Suppressor macrophage treated with lipopolysaccharide for 4 hours (primary cell): ENCODE results near the gene XPR1.
"Not testable (repeated sequence)": the region's sequence is repeated elsewhere in the genome, so short reads cannot be mapped to it uniquely, and the experiment has no call there.

Experiments used
- DNase-seq: peaks from one replicate; pipeline ENCODE4 v3.0.0-alpha.2; 2020

XPR1 gene

DNA sequence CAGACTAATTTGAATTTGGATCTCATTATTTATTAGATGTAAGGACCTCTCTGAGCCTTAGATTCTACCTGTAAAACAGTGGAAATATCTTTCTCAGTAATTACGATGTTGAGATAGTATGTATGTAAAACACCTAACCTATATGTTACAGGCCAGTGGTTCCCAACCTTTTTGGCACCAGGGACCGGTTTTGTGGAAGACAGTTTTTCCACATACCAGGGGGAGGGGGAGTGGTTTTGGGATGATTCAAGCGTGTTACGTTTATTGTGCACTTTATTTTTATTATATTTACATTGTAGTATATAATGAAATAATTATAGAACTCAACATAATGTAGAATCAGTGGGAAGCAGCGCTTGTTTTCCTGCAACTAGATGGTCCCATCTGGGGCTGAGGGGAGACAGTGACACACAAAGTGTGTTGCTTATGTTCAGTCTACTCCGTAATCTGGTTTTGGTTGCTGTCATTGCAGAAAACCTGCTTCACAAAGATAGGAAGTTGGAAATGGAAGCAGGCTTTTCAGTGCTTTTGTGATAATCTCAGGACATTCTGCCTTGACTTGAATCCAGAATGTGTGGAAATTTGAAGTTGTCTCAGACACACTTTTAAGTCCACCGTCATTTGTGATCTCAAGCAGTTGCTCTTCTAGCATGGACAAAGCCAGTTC, 12.8 kb downstream of the XPR1 start:
- DNase-seq = no peak

DNA sequence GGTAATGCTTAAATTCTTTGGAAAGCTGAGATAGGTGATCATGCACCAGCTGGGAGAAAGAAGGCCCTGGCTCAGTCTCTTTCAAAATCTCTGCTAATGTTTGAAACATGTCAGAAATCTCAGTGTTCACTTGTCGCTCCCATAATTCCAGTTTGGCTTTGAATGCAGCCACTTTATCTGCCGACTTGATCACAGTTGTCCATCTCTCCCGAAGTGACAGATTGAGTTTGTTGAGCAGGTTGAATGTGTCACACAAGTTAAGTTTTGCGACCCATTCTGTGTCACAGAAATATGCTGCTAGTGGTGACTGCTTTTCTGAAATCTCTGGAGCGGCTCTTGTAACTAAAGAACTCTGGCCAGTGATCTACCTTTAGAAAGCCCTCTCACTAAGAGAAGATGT, 13.4 kb downstream of the XPR1 start:
- DNase-seq = not testable (repeated sequence)

DNA sequence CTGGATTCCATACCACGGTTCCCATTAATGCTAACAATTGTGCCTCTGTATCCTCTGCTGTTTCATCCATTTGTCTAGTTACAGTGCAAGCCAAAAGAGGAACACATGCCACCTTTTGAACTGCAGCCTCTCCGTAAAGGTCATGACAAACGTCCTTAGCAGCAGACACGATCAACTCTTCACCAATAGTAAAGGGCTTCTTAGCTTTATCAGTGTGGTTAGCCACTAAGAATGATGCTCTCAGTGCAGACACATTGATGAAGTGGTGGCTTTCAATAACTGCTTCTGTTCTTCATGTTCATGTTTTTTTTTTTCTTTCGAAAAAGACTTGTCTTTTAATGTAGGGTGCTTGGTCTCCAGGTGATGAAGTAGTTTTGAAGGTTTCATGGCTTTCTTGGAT, 14.3 kb downstream of the XPR1 start:
- no peak for DNase-seq

DNA sequence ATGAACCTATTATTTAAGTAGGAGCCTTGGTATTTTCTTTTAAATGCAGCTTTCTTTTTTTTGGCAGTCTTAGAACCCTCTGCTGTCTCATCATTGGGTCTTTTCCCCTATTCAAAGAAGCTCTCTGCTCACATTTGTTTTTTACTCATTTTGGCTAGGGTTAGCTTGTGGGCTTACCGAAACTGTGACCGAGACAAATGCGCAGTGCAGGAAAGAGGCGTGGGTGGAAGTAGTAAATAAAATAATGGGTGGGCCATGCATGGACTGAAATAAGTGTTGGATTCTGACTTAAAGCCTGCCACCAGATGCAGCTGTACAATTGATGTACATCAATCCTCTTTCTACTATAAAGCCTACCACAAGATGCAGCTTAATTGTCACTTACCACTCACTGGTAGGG, 14.7 kb downstream of the XPR1 start:
- no peak for DNase-seq

DNA sequence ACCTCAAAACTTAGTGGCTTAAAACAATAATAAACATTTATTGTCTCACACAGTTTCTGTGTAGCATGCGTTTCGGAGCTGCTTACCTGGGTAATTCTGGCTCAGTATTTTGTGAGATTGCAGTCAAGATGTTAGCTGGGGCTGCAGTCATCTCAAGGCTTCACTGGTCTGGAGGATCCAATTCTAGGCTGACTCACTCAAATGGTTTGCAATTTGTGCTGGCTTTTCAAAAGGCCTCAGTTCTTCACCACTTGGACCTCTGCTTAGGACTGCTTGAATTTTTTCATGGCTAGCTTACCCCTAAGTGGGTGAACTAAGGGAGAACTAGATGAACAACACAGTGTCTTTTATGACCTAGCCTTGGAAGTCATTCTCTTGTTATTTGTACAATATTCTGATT, 21.0 kb downstream of the XPR1 start:
- no peak for DNase-seq

DNA sequence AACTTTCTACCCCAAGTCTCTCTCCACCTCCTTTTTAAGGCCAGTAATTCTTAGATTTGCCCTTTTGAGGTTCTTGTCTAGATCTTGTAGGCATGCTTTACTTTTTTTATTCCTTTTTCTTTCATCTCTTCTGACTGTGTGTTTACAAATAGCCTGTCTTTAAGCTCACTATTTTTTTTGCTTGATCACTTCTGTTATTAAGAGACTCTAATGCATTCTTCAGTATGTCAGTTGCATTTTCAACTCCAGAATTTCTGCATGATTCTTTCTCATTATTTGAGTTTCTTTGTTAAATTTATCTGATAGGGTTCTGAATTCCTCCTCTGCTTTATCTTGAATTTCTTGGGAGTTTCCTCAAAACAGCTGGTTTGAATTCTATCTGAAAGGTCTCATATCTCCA, 30.9 kb downstream of the XPR1 start:
- DNase-seq = no peak

DNA sequence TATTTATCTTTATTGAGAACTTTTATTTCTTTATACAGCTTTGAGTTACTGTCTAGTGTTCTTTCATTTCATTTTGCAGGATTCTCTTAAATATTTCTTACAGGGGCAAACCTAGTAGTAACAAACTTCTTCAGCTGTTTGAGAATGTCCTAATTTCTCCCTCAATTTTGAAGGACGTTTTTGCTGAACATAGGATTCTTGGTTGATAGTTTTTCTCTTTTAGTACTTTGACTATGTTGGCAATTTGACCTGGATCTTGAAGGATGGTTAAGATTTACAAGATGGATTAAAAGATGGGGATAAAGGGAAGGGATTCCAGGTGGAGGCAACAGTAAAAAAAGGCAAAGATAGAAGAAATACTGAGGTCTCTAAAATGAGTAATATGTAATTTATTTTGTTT, 38.9 kb downstream of the XPR1 start:
- DNase-seq = no peak

DNA sequence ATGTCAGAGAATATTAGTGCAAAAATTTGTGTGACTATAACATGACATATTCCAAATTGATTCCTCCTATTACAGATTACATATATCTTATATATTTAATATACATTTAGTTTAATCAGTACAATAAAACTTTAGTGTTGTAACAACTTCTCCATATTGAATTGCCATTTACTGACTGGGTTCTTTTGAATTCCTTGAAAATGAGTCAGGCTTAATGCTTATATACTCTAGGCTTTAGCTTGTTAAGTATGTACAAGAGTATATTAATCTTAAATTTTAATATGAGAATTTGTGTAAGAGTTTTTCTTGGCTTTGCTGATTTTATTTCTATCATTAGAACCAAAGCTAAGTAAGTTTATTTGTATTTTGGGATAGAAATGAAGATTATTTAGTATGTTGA, 40.3 kb downstream of the XPR1 start:
- DNase-seq = no peak

DNA sequence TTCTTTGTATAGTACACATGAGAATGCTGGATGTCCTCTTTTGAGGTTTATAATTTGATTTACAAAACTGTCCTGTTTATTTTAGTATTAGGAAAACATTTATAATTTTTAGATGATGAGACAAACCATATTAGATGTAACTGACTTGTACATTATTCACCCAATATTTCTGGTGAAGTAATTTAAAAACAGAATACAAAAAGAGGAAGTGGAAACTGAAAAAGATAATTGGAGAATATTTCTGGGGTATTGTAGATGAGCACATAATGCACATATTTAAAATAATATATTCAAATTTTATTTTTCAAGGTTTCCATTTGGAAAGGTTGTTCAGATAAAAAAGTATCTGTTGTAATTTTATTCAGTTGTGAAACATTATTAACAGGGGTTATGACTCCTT, 40.7 kb downstream of the XPR1 start:
- DNase-seq = peak; percentile 11

DNA sequence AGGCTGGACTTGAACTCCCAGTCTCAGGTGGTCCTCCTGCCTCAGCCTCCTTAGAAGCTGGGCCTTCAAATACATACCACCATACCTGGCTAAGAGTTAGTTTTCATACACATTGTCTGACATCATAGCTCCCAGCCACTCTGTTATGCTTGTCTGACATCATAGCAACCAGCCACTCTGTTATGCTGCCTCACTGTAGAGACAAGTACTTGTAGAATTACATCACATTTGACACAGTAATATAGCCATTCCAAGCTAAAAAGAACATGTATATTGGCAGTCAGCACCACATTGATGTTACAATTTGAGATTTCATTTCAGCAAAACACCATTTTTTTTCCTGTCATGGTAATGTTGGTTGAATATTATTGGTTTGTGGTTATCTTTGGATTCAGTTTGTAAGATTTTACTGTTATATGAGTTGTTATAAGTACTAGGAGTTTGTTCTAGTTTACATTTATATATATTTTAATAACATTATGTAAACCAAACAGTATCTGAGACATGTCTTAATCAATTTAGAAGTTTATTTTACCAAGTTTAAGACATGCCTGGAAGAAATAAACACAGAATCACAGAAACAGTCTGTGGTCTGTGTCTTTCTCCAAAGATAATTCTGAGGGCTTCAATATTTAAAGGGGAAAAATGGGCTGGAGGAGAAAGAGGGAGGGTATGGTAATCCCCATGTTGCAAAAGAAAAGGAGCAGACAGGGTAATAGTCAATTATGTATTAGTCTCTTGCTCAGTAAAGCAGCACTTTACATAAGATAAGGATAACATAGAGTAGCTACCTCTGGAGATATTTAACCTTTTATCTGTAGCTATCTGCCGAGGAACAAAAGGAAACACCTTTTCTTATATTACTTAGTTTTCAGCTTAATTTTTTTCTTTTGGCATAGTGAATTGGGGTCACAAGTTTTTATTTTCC, 43.0 kb downstream of the XPR1 start:
- DNase-seq = no peak

DNA sequence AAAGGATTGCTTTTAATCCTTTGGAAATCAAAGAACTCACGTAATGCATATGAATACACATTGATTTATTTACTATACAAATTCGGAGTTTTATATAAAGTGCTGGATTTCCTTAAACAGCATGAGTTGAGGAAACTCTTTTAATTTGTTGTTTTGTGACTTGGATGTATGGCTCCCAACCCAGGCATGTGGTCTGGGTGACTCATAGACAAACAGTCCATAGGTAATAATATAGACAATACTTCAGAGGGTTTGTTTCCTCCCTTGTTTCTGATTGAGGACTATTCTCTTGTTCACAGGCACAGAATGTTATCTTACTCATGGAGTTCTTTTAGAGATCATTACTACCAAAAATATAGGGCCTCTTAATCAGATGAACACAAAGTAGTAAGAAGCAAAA, 43.8 kb downstream of the XPR1 start:
- DNase-seq = no peak

DNA sequence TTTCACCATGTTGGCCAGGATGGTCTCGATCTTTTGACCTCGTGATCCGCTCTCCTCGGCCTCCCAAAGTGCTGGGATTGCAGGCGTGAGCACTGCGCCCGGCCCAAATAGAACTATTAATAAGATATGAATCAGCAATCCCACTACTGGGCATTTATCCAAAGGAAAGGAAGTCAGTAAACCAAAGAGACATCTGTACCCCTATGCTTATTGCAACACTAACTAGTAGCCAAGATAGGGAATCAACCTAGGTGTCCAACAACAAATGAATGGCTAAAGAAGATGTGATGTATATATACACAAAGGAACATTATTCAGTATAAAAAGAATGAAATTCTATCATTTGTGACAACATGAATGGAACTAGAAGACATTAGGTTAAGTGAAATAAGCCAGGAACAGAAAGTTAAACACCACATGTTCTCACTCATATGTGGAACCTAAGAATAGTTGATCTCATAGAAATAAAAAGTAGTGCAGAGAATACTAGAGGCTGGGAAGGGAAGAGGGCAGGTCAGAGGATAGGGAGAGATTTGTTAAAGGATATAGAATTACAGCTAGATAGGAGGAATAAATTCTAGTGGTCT, 48.8 kb downstream of the XPR1 start:
- DNase-seq = no peak

DNA sequence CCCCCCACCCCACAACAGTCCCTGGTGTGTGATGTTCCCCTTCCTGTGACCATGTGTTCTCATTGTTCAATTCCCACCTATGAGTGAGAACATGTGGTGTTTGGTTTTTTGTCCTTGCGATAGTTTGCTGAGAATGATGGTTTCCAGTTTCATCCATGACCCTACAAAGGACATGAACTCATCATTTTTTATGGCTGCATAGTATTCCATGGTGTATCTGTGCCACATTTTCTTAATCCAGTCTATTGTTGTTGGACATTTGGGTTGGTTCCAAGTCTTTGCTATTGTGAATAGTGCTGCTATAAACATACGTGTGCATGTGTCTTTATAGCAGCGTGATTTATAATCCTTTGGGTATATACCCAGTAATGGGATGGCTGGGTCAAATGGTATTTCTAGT, 51.3 kb downstream of the XPR1 start:
- not testable (repeated sequence) for DNase-seq

DNA sequence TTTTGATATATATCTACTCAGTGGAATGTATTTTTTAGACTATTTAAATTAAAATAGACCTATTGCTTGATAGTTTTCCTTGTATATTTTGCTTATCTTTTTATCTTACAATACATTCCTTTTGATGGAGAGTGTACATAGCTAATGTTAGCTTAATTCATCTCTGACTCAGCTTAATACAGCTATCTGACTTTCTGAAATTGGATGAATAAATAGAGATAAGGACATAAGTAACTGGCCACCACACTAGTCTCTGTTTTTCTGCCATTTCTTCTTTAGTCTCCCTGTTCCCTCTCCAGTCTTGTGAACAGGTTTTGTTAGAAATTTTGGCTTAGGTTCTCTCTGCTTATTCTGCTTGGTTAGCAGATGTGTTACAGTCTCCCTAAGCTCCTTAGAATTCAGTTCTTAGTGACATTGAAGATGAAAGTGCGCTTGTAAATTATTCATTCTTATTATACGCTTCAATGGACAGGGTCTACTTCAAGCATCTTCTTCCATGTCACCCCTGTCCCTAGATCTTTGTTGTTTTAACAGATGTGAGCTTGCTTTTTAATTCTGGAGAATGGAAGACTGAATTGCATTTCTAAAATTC, 59.6 kb downstream of the XPR1 start:
- no peak for DNase-seq

DNA sequence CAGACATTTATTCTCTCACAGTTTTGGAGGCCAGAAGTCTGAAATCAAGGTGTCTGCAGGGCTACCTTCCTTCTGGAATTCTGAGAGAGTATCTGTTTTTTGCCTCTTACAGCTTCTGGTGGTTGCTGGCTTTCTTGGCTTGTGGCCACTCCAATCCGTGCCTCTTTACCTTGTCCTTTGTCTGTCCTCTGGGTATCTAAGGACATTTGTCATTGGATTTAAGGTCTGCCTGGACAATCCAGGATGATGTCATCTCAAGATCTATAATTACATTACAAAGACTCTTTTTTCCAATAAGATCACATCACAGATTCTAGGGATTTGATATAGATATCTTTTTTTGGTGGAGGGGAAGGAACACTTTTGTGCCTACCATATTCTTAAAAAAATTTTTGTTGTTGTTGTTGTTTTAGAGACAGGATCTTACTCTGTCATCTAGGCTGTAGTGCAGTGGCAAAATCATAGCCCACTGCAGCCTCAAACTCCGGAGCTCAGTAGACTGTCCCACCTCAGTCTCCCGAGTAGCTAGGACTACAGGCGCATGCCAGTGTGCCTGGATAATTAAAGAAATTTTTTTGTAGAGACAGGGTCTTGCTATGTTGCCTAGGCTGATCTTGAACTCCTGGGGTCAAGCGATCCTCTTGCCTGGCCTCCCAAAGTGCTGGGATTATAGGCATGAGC, 61.9 kb downstream of the XPR1 start:
- no peak for DNase-seq

DNA sequence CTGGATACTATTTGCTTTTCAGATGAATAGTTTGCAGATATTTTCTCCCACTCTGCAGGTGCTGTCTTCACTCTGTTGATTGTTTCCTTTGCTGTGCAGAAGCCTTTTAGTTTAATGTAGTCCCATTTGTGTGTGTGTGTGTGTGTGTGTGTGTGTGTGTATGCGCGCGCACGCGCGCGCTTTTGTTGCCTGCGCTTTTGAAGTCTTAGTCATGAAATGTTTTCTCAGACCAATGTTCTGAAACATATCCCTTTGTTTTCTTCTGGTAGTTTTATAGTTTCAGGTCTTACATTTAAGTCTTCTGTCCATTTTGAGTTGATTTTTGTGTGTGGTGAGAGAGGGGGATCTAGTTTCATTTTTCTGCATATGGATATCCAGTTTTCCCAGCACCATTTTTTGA, 63.5 kb downstream of the XPR1 start:
- no peak for DNase-seq

DNA sequence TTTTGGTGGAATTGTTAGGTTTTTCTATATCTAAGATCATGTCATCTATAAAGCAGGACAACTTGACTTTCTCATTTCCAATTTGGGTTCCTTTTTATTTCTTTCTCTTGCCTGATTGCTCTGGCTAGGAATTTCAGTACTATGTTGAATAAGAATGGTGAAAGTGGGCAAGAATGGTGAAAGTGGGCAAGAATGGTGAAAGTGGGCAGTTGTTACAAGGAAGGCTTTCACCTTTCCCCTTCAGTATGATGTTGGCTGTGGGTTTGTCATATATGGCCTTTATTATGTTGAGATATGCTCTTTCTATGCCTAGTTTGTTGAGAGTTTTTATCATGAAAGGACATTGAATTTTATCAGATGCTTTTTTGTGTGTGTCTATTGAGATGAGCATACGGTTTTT, 64.5 kb downstream of the XPR1 start:
- no peak for DNase-seq

DNA sequence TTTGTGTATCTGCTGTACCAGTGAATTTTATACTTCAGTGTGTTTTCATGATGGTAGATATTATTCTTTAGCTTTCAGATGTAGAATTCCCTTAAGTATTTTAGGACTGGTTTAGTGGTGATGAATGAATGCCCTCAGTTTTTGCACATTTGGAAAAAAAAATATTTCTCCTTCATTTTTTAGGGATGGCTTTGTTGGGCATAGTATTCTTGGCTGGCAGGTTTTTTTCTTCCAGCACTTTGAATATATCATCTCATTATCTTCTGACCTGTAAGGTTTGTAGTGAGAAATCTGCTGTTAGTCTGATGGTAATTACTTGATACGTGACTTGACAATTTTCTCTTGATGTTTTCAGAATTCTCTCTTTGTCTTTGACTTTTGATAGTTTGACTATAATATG, 66.8 kb downstream of the XPR1 start:
- no peak for DNase-seq

DNA sequence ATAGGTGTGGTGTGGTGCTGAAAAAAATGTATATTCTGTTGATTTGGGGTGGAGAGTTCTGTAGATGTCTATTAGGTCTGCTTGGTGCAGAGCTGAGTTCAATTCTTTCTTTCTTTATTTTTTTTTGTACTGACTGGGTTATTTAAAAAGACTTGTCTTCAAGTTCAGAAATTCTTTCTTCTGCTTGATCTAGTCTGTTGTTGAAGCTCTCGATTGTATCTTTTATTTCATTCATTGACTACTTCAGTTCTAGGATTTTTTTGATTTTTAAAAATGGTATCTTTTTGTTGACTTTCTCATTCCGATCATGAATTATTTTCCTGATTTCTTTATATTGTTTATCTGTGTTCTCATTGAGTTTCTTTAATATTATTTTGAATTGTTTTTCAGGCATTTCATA, 70.6 kb downstream of the XPR1 start:
- not testable (repeated sequence) for DNase-seq

DNA sequence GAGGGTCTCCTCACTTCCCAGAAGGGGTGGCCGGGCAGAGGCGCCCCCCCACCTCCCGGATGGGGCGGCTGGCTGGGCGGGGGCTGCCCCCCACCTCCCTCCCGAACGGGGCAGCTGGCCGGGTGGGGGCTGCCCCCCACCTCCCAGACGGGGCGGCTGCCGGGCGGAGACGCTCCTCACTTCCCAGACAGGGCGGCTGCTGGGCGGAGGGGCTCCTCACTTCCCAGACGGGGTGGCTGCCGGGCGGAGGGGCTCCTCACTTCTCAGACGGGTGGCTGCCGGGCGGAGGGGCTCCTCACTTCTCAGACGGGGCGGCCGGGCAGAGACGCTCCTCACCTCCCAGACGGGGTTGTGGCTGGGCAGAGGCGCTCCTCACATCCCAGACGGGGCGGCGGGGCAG, 78.9 kb downstream of the XPR1 start:
- DNase-seq = not testable (repeated sequence)

DNA sequence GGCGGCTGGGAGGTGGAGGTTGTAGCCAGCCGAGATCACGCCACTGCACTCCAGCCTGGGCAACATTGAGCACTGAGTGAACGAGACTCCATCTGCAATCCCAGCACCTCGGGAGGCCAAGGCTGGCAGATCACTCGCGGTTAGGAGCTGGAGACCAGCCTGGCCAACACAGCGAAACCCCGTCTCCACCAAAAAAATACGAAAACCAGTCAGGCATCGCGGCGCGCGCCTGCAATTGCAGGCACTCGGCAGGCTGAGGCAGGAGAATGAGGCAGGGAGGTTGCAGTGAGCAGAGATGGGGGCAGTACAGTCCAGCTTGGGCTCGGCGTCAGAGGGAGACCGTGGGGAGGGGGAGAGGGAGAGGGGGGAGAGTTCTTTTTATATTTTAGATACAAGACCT, 79.4 kb downstream of the XPR1 start:
- DNase-seq = not testable (repeated sequence)

DNA sequence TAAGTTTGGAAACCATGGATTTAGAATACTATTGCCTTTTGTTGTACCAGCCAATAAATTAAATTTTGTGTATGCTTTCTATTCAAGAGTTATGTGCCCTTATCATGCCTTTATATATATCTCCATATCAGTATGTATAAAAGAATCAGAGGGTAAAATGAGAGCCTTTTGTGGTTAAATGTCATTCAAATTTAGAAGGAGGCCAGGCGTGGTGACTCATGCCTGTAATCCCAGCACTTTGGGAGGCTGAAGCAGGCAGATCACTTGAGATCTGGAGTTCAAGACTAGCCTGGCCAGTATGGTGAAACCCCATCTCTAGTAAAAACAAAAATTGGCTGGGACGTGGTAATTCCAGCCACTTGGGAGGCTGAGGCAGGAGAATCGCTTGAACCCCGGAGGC, 88.9 kb downstream of the XPR1 start:
- no peak for DNase-seq

DNA sequence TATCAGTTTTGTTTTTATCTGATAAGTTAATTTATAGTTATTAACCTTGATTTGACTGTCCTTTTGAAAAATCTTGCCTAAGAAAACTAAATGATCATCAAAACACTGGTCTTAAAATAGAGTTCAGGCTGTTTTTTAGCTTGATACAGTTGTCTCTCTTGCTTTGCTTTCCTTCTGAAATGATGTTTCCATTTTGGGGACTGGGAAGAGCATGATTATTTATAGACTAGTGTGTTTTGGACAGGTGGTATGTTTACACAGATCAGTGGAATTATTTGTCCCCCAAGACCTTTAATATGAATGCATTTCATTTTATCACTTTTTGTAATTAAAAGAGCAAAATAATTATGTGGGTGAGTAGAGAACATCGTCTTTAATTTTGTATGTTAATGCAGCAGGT, 90.8 kb downstream of the XPR1 start:
- no peak for DNase-seq
